Measurements from ENCODE around the gene DNM2.
A peak's percentile ranks its signal among the peaks of the same experiment; 100 is the strongest.
"Not testable (repeated sequence)": the region's sequence is repeated elsewhere in the genome, so short reads cannot be mapped to it uniquely, and the experiment has no call there.

The DNM2 gene

DNA sequence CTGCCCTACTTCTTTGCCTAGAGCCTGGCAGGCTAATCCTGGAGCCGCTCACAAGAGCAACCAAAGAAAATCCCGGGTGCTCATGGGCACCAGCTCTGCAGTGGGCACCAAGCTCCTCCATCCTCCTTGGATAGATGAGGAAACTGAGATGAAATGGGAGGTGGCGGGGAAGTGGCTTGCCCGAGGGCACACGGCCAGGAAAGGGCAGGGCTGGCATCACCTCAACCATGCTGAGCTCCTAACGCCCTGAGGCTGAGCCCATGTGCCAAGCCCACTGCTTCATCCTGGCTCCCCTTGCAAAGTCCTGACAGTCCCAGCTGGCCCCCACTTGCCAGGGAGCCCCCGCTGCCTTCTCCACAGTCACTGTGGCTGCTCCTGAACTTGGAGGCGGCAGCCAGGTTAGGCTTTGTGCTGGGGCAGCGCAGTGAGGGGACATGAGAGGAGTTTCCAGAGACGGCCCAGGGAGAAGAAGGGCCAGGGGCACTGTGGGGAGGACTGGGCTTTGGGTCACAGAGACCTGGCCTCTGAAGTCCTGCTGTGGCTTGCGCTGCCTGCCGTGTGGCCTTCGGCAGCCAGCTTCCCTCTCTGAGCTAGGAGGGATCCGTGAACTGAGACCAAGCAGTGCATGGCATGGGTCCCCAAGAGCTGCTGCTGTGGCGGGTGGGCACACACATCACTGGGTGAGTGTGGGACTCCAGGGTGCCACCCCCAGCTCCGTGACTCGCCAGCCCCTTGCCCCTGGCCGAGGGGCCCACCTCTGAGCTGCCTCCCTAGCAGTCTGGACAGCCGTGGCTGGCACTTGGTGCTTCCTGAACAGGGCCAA, 100.6 kb downstream of the DNM2 start:
- no peak for DNase-seq

DNA sequence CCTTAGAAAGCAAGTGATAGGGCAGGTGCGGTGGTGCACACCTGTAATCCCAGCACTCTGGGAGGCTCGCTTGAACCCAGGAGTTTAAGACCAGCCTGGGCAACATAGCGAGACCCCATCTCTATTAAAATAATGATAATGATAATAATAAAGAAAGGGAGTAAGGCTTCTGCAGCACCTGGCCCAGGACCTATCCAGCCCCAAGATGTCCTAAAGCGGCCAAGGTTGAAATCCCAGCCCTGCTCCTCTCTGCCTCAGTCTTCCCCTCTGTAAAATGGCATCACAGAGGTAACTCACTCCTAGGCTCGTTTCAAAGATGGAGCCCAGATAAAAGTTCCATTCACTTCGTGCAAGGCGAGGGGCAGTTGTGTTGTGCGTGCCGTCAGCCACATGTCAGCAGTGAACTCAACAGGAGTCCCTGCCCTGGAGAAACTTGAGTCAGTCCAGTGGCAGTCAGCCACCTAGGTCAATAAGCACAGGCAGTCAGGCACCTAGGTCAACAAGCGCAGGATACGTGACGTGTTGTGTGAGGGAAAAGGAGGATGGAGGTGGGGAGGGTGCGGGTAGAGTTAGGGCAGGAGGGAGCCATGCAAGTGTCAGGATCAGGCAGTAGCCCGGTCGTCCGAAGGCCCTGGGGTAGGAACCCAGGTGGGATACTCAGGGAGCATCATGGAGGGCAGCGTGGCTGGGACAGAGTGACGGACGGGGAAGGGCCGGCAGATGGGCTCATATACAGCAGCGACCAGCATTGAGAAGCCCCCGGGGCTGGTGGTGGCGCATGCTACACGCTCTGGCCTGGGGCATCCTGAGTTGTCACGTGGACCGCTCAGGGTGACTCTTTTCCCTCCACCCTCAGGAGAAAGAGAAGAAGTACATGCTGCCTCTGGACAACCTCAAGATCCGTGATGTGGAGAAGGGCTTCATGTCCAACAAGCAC, 101.5 kb downstream of the DNM2 start:
- no peak for DNase-seq

- no peak for DNase-seq
Observed at GRCh38 chr19:10820173-10820572, 102.3 kb downstream of the DNM2 start.

DNA sequence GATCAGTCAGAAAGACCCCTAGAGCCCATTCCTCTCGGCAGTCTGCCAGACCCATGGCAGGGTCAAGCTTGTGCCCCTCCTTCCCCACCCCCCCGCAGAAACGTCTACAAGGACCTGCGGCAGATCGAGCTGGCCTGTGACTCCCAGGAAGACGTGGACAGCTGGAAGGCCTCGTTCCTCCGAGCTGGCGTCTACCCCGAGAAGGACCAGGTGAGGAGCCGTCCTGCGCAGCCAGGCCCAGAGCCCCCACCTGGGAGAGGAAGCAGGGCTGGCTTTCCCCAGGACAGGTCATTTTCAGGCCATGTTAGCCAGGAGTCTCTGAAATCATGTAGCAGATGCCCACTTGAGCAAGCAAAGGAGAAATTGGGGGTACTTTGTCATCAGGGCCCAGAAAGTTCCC, 105.8 kb downstream of the DNM2 start:
- DNase-seq: no peak

DNA sequence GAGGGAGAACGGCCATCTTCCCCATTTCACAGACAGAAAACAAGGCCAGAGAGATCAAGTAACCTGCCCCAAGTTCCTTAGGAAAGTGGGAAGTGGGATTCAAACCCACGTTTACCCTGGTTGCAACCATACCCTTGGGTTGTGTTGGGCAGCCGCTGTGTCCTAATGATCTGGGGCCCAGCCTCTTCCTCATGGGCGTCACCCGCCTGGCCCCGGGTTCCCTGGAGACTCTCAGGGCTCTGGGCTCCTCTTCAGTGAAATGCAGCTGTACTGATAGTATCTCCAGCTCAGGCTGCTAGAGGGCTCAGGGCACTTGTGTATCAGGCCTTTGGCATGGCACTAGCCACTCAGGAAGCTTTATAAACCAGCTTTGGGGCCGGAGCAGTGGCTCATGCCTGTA, 108.4 kb downstream of the DNM2 start:
- DNase-seq: no peak

- no peak for DNase-seq
Observed at GRCh38 chr19:10826846-10827245, 109.0 kb downstream of the DNM2 start.

GRCh38 chr19:10828981-10829821, 111.3 kb downstream of the DNM2 start:
- DNase-seq: no peak

DNA sequence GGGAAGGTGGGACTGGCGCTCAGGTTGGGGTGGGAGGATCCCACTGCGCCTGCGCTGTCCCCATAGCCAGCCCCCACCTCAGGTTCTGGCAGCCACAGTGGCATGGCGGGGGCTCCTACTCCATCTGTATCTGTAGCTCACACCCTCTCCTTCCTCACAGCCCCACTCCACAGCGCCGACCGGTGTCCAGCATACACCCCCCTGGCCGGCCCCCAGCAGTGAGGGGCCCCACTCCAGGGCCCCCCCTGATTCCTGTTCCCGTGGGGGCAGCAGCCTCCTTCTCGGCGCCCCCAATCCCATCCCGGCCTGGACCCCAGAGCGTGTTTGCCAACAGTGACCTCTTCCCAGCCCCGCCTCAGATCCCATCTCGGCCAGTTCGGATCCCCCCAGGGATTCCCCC, 112.1 kb downstream of the DNM2 start:
- DNase-seq: no peak

GRCh38 chr19:10830370-10830769, 112.5 kb downstream of the DNM2 start:
- no peak for DNase-seq

- DNase-seq: no peak
Observed at GRCh38 chr19:10830931-10831779, 113.3 kb downstream of the DNM2 start.

GRCh38 chr19:10831987-10832938, 114.4 kb downstream of the DNM2 start:
- DNase-seq: no peak

- DNase-seq: no peak
Observed at GRCh38 chr19:10832939-10833296, 115.0 kb downstream of the DNM2 start.

GRCh38 chr19:10835089-10835753, 117.3 kb downstream of the DNM2 start:
- no peak for DNase-seq

- peak; percentile 97 to 98 for DNase-seq
Observed at GRCh38 chr19:10835754-10836478, 118.0 kb downstream of the DNM2 start, which contains the start of gene TMED1. Gene TMED1 (minus strand): TSS chr19:10836212. CDS start chr19:10836191, 21 bp downstream.

DNA sequence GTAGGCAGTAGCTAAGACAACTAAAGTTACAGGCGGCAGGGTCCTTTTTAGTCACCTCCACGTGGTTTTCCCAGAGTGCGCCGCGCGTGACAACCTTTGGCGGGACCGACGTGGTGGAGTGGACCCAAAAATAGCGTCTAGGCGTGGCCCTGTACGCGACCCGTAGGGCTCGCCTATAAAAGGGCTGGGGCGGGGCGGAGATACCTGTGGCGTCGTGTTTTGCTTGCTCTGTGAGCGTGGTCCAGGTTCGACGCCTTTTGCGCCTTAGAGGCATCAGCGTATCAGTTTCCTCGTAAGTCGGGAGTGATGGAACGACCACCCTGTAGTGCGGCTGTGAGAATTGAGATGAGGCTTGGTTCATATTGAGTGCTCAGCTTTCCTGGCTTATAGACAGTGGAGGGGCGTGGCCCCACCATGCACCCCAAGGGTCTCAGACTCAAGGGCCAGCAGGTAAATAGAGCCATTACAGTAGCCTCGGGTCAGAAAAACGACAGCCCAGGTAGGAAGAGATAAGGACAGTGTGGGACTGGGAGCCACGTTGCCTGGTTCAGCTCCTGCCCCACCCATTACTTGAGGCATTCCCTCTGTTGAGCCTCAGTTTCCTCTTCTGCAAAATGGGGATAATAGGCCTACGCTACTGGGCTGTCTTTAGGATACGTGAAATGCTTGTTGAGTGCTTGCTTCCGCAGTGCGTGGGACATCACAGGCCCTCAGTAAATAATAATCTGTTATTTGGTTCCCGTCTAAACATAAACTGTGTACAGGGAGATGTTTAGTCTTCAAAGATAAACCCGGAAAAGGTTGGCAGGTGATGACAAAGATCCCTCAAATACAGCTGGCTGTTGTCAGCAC, 118.8 kb downstream of the DNM2 start:
- peak; percentile 68 to 76 for DNase-seq

- not testable (repeated sequence) for DNase-seq
Observed at GRCh38 chr19:10837649-10838048, 119.8 kb downstream of the DNM2 start.

- DNase-seq: no peak
Observed at GRCh38 chr19:10838377-10838776, 120.5 kb downstream of the DNM2 start.

Measured in stimulated activated CD4-positive, alpha-beta T cell treated with anti-CD3 and anti-CD28 coated beads, Interleukin-2, amount 100 ng/mL, for 48 hours (primary cell).